Astrocyte (in vitro differentiated cells and primary cell): ENCODE measurements around the gene GDPD1. TPM values are rescaled to one million over a fixed set of nuclear protein-coding genes. Genes with fewer than 3 reads are reported as not detected.

Experiments used
- DNase-seq: peaks from one replicate; pipeline ENCODE4 v3.0.0-alpha.2; 2010; ENCODE audit warnings: low read depth
- FAIRE-seq: peaks from 2 replicates; lab custom pipeline; 2011; peaks lifted over from hg19 to GRCh38; lab: Jason Lieb, UNC
- H2AFZ ChIP-seq: 2 replicates; pipeline ENCODE4 v1.6.0; 2012; ENCODE audit warnings: low read depth, low read length, inconsistent platforms
- H3K27ac ChIP-seq: 2 replicates; pipeline ENCODE4 v1.5.1; 2011; ENCODE audit warnings: low read depth, low read length, inconsistent platforms
- H3K27me3 ChIP-seq: 2 replicates; pipeline ENCODE4 v1.6.0; 2011; ENCODE audit warnings: low read length, inconsistent platforms; ENCODE audit not compliant: insufficient read depth
- H3K36me3 ChIP-seq: 2 replicates; pipeline ENCODE4 v1.5.1; 2011; ENCODE audit warnings: low read length, inconsistent platforms; ENCODE audit not compliant: insufficient read depth
- H3K4me1 ChIP-seq: 2 replicates; pipeline ENCODE4 v1.5.1; 2011; ENCODE audit warnings: low read length, inconsistent platforms; ENCODE audit not compliant: insufficient read depth
- H3K4me2 ChIP-seq: 2 replicates; pipeline ENCODE4 v1.6.0; 2012; ENCODE audit warnings: low read length, inconsistent platforms
- H3K4me3 ChIP-seq: 2 replicates; pipeline ENCODE4 v1.5.1; 2011; ENCODE audit warnings: low read depth, mild to moderate bottlenecking, low read length, inconsistent platforms; ENCODE audit not compliant: insufficient read depth
- H3K79me2 ChIP-seq: 2 replicates; pipeline ENCODE4 v1.6.0; 2012; ENCODE audit warnings: mild to moderate bottlenecking, low read length, inconsistent platforms; ENCODE audit not compliant: insufficient read depth
- H3K9ac ChIP-seq: 2 replicates; pipeline ENCODE4 v1.6.0; 2012; ENCODE audit warnings: mild to moderate bottlenecking, low read length, inconsistent platforms
- H3K9me3 ChIP-seq: 2 replicates; pipeline ENCODE4 v1.5.1; 2012; ENCODE audit warnings: low read depth, mild to moderate bottlenecking, low read length, inconsistent platforms; ENCODE audit not compliant: insufficient read depth
- H4K20me1 ChIP-seq: 2 replicates; pipeline ENCODE4 v1.6.0; 2012; ENCODE audit warnings: low read length, inconsistent platforms; ENCODE audit not compliant: insufficient read depth
- H3K27ac Mint-ChIP-seq: one replicate; pipeline ENCODE4 v1.8.0; 2021; ENCODE audit warnings: mild to moderate bottlenecking, mixed read lengths; ENCODE audit not compliant: unreplicated experiment
- H3K27me3 Mint-ChIP-seq: one replicate; pipeline ENCODE4 v1.8.0; 2021; ENCODE audit warnings: low read depth, mixed read lengths; ENCODE audit not compliant: unreplicated experiment
- H3K36me3 Mint-ChIP-seq: one replicate; pipeline ENCODE4 v1.8.0; 2021; ENCODE audit warnings: low read depth, mixed read lengths; ENCODE audit not compliant: unreplicated experiment
- H3K4me1 Mint-ChIP-seq: one replicate; pipeline ENCODE4 v1.8.0; 2021; ENCODE audit warnings: low read depth, mixed read lengths; ENCODE audit not compliant: unreplicated experiment
- H3K4me3 Mint-ChIP-seq: one replicate; pipeline ENCODE4 v1.8.0; 2021; ENCODE audit warnings: mild to moderate bottlenecking, moderate library complexity, mixed read lengths; ENCODE audit not compliant: unreplicated experiment
- H3K9me3 Mint-ChIP-seq: one replicate; pipeline ENCODE4 v1.8.0; 2021; ENCODE audit warnings: mild to moderate bottlenecking, mixed read lengths; ENCODE audit not compliant: unreplicated experiment
- EZH2 ChIP-seq: IDR thresholded peaks from 2 replicates; pipeline ENCODE4 v1.6.1; 2012; ENCODE audit warnings: mild to moderate bottlenecking, low read length, inconsistent platforms; ENCODE audit not compliant: insufficient read depth
- total RNA-seq: library from RNA; stranded (reverse); gene quantifications from 2 replicates; pipeline ENCODE4 v1.2.1, GENCODE V29; 2021
- TF ChIP-seq, protein P1 (sequence below): IDR thresholded peaks from 2 replicates; pipeline ENCODE4 v1.5.1; 2011; ENCODE audit warnings: low read depth, mild to moderate bottlenecking, inconsistent platforms, low read length, moderate library complexity; ENCODE audit not compliant: insufficient read depth

The GDPD1 gene
- total RNA-seq, 1 donor from 2014 or later = 4.2 TPM

DNA sequence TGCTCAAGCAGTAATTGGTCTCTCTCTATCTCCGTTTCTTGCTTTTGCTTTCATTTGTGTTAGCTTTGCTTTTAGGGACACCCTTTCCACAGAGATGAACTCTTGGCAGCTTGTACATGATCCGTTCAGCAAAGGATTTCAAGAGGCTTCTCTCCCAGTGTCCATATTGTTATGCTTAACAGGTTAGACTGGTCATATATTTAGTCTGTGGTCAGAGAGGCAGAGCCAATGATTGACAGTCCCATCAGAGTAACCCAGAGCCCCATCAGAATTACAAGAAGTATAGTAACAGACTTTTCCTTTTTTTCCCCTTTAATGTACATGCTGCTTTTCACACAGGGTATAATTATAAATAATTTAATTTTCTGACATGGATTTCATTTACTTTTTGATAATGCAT, 34.4 kb downstream of the GDPD1 start:
- Mint-ChIP-seq H3K36me3 (no peaks in the 10 kb centered on the region), H3K9me3 (no peaks in the 10 kb centered on the region), H3K4me1 (no peaks in the 10 kb centered on the region), H3K4me3 (no peak overlapping the region), H3K27me3 (no peaks in the 10 kb centered on the region), H3K27ac (no peak overlapping the region)
- Histone ChIP-seq H3K9ac (no peak overlapping the region), H3K27me3 (no peaks in the 10 kb centered on the region), H3K4me1 (no peaks in the 10 kb centered on the region), H3K4me2 (no peak overlapping the region), H3K9me3 (no peaks in the 10 kb centered on the region), H3K79me2 (no peaks in the 10 kb centered on the region), H3K4me3 (no peak overlapping the region), H2AFZ (no peak overlapping the region), H4K20me1 (no peaks in the 10 kb centered on the region), H3K36me3 (no peaks in the 10 kb centered on the region), H3K27ac (no peak overlapping the region)
- no peak for FAIRE-seq
- no peak for DNase-seq
- TF ChIP-seq, protein P1, sequence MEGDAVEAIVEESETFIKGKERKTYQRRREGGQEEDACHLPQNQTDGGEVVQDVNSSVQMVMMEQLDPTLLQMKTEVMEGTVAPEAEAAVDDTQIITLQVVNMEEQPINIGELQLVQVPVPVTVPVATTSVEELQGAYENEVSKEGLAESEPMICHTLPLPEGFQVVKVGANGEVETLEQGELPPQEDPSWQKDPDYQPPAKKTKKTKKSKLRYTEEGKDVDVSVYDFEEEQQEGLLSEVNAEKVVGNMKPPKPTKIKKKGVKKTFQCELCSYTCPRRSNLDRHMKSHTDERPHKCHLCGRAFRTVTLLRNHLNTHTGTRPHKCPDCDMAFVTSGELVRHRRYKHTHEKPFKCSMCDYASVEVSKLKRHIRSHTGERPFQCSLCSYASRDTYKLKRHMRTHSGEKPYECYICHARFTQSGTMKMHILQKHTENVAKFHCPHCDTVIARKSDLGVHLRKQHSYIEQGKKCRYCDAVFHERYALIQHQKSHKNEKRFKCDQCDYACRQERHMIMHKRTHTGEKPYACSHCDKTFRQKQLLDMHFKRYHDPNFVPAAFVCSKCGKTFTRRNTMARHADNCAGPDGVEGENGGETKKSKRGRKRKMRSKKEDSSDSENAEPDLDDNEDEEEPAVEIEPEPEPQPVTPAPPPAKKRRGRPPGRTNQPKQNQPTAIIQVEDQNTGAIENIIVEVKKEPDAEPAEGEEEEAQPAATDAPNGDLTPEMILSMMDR = no peak
- no peak for TF ChIP-seq EZH2

DNA sequence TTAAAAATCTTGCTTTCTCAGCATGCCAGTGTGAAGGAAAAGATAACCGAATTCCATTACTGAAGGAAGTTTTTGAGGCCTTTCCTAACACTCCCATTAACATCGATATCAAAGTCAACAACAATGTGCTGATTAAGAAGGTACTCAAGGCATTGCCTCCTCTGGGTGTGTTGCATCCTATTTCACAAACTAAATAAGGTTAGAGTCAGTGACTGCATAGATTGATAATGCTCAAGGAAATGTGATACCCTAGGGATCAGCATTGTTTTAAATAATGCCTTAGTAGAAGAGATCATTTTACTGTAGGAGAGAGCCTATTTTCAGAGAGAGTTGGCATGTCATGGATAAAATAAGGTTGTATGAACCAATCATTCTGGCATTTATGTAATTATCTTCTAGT, 36.8 kb downstream of the GDPD1 start:
- H3K4me1 ChIP-seq = no peaks in the 10 kb centered on the region
- no peaks in the 10 kb centered on the region for H3K79me2 ChIP-seq
- Mint-ChIP-seq H3K9me3 (no peaks in the 10 kb centered on the region), H3K27ac (no peak overlapping the region), H3K36me3 (no peaks in the 10 kb centered on the region), H3K4me3 (no peak overlapping the region), H3K27me3 (no peaks in the 10 kb centered on the region), H3K4me1 (no peaks in the 10 kb centered on the region)
- H2AFZ ChIP-seq = no peak overlapping the region
- H3K27ac ChIP-seq = no peak overlapping the region
- H3K4me3 ChIP-seq = no peak overlapping the region
- TF ChIP-seq, protein P1 = no peak
- no peak for TF ChIP-seq EZH2
- no peaks in the 10 kb centered on the region for H4K20me1 ChIP-seq
- DNase-seq = no peak
- H3K27me3 ChIP-seq = no peaks in the 10 kb centered on the region
- no peak overlapping the region for H3K4me2 ChIP-seq
- no peaks in the 10 kb centered on the region for H3K9me3 ChIP-seq
- H3K36me3 ChIP-seq = no peaks in the 10 kb centered on the region
- no peak overlapping the region for H3K9ac ChIP-seq
- FAIRE-seq = no peak

DNA sequence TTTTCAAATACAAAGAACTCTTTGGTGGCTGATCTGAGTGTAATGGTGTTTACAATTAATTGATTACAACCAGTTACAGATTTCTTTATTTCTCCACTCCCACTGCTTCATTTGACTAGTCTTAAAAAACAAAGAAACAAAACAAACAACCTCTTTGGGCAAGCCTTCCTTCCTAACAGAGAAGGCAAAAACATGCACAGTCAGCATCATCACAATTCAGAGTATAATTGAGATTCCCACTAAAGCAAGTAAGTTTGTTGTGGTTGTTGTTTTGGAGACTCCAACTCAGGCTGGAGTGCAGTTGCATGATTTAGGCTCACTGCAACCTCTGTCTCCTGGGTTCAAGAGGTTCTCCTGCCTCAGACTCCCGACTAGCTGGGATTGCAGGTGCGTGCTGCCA, 40.4 kb downstream of the GDPD1 start:
- FAIRE-seq = no peak

More for the DNA sequence above, 40.4 kb downstream of the GDPD1 start:
- Histone ChIP-seq H3K4me2 (no peak overlapping the region), H3K27me3 (no peaks in the 10 kb centered on the region), H3K79me2 (no peaks in the 10 kb centered on the region), H4K20me1 (no peaks in the 10 kb centered on the region), H3K4me3 (no peak overlapping the region), H3K9me3 (no peaks in the 10 kb centered on the region), H3K36me3 (no peaks in the 10 kb centered on the region), H3K4me1 (no peaks in the 10 kb centered on the region), H3K27ac (no peak overlapping the region), H2AFZ (no peak overlapping the region), H3K9ac (no peak overlapping the region)
- TF ChIP-seq, protein P1 = no peak
- TF ChIP-seq EZH2 = no peak
- no peak for DNase-seq
- H3K4me3 Mint-ChIP-seq = no peak overlapping the region
- H3K27me3 Mint-ChIP-seq = no peaks in the 10 kb centered on the region
- H3K36me3 Mint-ChIP-seq = no peaks in the 10 kb centered on the region
- no peak overlapping the region for H3K27ac Mint-ChIP-seq
- H3K4me1 Mint-ChIP-seq = no peaks in the 10 kb centered on the region
- no peaks in the 10 kb centered on the region for H3K9me3 Mint-ChIP-seq
